Heart left ventricle (tissue), 16 donors: ENCODE results near the gene SLAIN1. TPM values are rescaled to one million over a fixed set of nuclear protein-coding genes. Genes with fewer than 3 reads are reported as not detected.

ENCODE experiments used
- ATAC-seq, 4 donors: fragments of 200-7000 bp; cut with Tn5 transposase; one replicate each; pipeline ENCODE4 v1.9.1; 2020 to 2022; ENCODE audit warnings: moderate library complexity in 4 of 4, mild to moderate bottlenecking in 3 of 4, moderate number of reproducible peaks in 1 of 4
- DNase-seq, 5 donors: peaks; one replicate each; pipeline ENCODE4 v3.0.0-alpha.2; 2020
- H3K27ac ChIP-seq, 12 donors: fragments of 200-600 bp; sonication (generic) in 4 of 12; one replicate each; pipeline versions ENCODE4 v1.5.0 to v1.8.0; 2016 to 2022; ENCODE audit warnings: mild to moderate bottlenecking in 2 of 12
- H3K27me3 ChIP-seq, 9 donors: fragments of 200-600 bp; sonication (generic) in 2 of 9; one replicate each; pipeline versions ENCODE4 v1.5.1 to v1.8.0; 2016 to 2022; ENCODE audit warnings: mild to moderate bottlenecking in 3 of 9
- H3K36me3 ChIP-seq, 9 donors: fragments of 200-600 bp; sonication (generic) in 2 of 9; one replicate each; pipeline versions ENCODE4 v1.5.0 to v1.8.0; 2018 to 2022; ENCODE audit warnings: mild to moderate bottlenecking in 2 of 9
- H3K4me1 ChIP-seq, 12 donors: fragments of 200-600 bp; sonication (generic) in 4 of 12; one replicate each; pipeline versions ENCODE4 v1.5.0 to v1.8.0; 2016 to 2022; ENCODE audit warnings: mild to moderate bottlenecking in 3 of 12
- H3K4me3 ChIP-seq, 12 donors: fragments of 200-600 bp; sonication (generic) in 4 of 12; one replicate each; pipeline versions ENCODE4 v1.5.0 to v1.8.0; 2017 to 2022; ENCODE audit warnings: mild to moderate bottlenecking in 9 of 12, moderate library complexity in 4 of 12
- H3K9me3 ChIP-seq, 12 donors: fragments of 200-600 bp; sonication (generic) in 4 of 12; one replicate each; pipeline versions ENCODE4 v1.5.0 to v1.8.0; 2016 to 2022; ENCODE audit warnings: mild to moderate bottlenecking in 1 of 12
- CTCF ChIP-seq, 12 donors: fragments of 200-600 bp; sonication (generic) in 4 of 12; IDR thresholded peaks; one replicate each; pipeline versions ENCODE4 v1.5.0 to v1.8.0; 2018 to 2022; ENCODE audit warnings: antibody characterized with exemption in 12 of 12, mild to moderate bottlenecking in 5 of 12
- POLR2A ChIP-seq, 2 donors: fragments of 450-650 bp; IDR thresholded peaks; one replicate each; pipeline ENCODE4 v1.6.1; 2017; ENCODE audit warnings: antibody characterized with exemption in 2 of 2, mild to moderate bottlenecking in 2 of 2, moderate library complexity in 2 of 2
- WGBS, 4 donors: extraction: QIAGEN DNeasy Blood & Tissue Kit in 2 of 4; methylation state at CpG; one replicate each; pipeline versions ENCODE4 v1.1.5 to v1.1.7; 2013 to 2018; 5-methylcytosine and 5-hydroxymethylcytosine counted together
- intact Hi-C, 10 donors: fragments of 100-400 bp; cut with DNase I; formaldehyde crosslinking; loops; one replicate each; pipeline versions ENCODE4 v1.11.1 to v1.14.2; 2022
- polyA plus RNA-seq, 2 donors: library from polyadenylated mRNA; stranded (reverse); fragments of 200-250 nt; gene quantifications; one replicate each; pipeline ENCODE4 v1.2.3, GENCODE V29; 2013
- total RNA-seq, 9 donors: library from RNA; depleted of rRNA in 2 of 9; stranded (reverse); fragments of >200 nt in 2 of 9; fragmentation: NEBNext Ultra II Directional in 3 of 9; extraction: Animal tissue kit (Norgen Biotek cat#: 25700) in 3 of 9; gene quantifications; one replicate each; pipeline versions ENCODE4 v1.1.0 to v1.2.4, GENCODE V29; 2016 to 2023
- donor health status: ischemic (EF 13 %, LVEDD 7.1; RV severe dilation, severe dysfunction).
- donor health status: healthy with polysubstance abuse.
- donor health status: DM: no; HTN: yes; CAD: no.
- donor health status: DM: no; HTN: no; CAD: no.
- donor health status: ischemic (EF 25% LVEDD 6.9; RV normal size, moderate dysfunction).
- donor health status: ischemic (EF 25% LVEDD 5.7; RV mildly dilated, moderate dysfunction).
- donor health status: healthy.
- donor health status: DM: yes; HTN: yes; CAD: no.
- donor health status: ischemic (EF 35%, LVEDD 5.7; RV mildly dilated, moderate dysfunction).
- donor health status: nonischemic (EF 11% LVEDD 7.7; RV severe dilation, severe dysfunction).
- donor health status: DM: yes; HTN: yes; CAD: no.
- donor health status: PGD.
- donor health status: ischemic (EF 29% LVEDD 5.4; RV normal size, mild dysfunction).
- donor health status: nonischemic (EF 23%, LVEDD 6.1; RV moderate dilation, normal function).

The SLAIN1 gene
- total and polyA plus RNA-seq, 11 donors: 2.3 to 14.9 (median 7.0) TPM

GRCh38 chr13:77715233-77715891 lies 17.9 kb downstream of the SLAIN1 start:
- intact Hi-C loops: no loop called here
- Histone ChIP-seq H3K9me3 (peaks cover 0 to 29% (median 0%) of the 10 kb centered on the region in 12 donors), H3K27ac (no peak overlapping the region), H3K36me3 (no peaks in the 10 kb centered on the region), H3K4me3 (no peak overlapping the region), H3K4me1 (no peaks in the 10 kb centered on the region), H3K27me3 (no peaks in the 10 kb centered on the region)
- DNase-seq (no peak), ATAC-seq (no peak)
- TF ChIP-seq CTCF (IDR thresholded peaks at IDR 0.05) (no peak), POLR2A (IDR thresholded peaks at IDR 0.05) (no peak)
- WGBS, 4 donors: 84 to 92% (median 86%) methylated on average over 1 of the region's 1 CpG

- ATAC-seq (no peak), DNase-seq (no peak)
- TF ChIP-seq CTCF (IDR thresholded peaks at IDR 0.05) (no peak), POLR2A (IDR thresholded peaks at IDR 0.05) (no peak)
- H3K36me3 ChIP-seq: no peaks in the 10 kb centered on the region
- H3K4me3 ChIP-seq: no peak overlapping the region
- 66 to 89% (median 86%) methylated on average over 2 of the region's 2 CpGs for WGBS, 4 donors
- H3K27ac ChIP-seq: no peak overlapping the region
- H3K4me1 ChIP-seq: no peaks in the 10 kb centered on the region
- H3K9me3 ChIP-seq: peaks cover 0 to 16% (median 0%) of the 10 kb centered on the region in 12 donors
- intact Hi-C loops: no loop called here
- H3K27me3 ChIP-seq: no peaks in the 10 kb centered on the region
These were observed 19.2 kb downstream of the SLAIN1 start for GRCh38 chr13:77716692-77717091.

- Histone ChIP-seq H3K4me3 (no peak overlapping the region), H3K27ac (no peak overlapping the region), H3K9me3 (peaks cover 0 to 8% (median 0%) of the 10 kb centered on the region in 12 donors), H3K36me3 (peaks cover 0 to 2% (median 0%) of the 10 kb centered on the region in 9 donors), H3K27me3 (no peaks in the 10 kb centered on the region), H3K4me1 (no peaks in the 10 kb centered on the region)
- ATAC-seq (no peak), DNase-seq (no peak)
- intact Hi-C loops: no loop called here
- 85 to 92% (median 88%) methylated on average over 4 of the region's 4 CpGs for WGBS, 4 donors
- TF ChIP-seq CTCF (IDR thresholded peaks at IDR 0.05) (no peak), POLR2A (IDR thresholded peaks at IDR 0.05) (no peak)
These were observed 20.0 kb downstream of the SLAIN1 start for GRCh38 chr13:77717508-77717907.

- Histone ChIP-seq H3K9me3 (no peaks in the 10 kb centered on the region), H3K4me1 (no peaks in the 10 kb centered on the region), H3K27me3 (no peaks in the 10 kb centered on the region), H3K4me3 (no peak overlapping the region), H3K27ac (no peak overlapping the region), H3K36me3 (peaks cover 0 to 9% (median 0%) of the 10 kb centered on the region in 9 donors)
- intact Hi-C loops: no loop called here
- TF ChIP-seq CTCF (IDR thresholded peaks at IDR 0.05) (no peak), POLR2A (IDR thresholded peaks at IDR 0.05) (no peak)
- ATAC-seq (no peak), DNase-seq (no peak)
These were observed 21.6 kb downstream of the SLAIN1 start for GRCh38 chr13:77719128-77719527.
